HG02763 (cell line): ENCODE measurements around the gene TMEM178B.

Experiments used
- ATAC-seq: cut with Tn5 transposase; IDR thresholded peaks from one replicate; pipeline ENCODE4 v1.9.1; 2021; ENCODE audit warnings: mild to moderate bottlenecking, moderate library complexity; ENCODE audit not compliant: unreplicated experiment

The TMEM178B gene

DNA sequence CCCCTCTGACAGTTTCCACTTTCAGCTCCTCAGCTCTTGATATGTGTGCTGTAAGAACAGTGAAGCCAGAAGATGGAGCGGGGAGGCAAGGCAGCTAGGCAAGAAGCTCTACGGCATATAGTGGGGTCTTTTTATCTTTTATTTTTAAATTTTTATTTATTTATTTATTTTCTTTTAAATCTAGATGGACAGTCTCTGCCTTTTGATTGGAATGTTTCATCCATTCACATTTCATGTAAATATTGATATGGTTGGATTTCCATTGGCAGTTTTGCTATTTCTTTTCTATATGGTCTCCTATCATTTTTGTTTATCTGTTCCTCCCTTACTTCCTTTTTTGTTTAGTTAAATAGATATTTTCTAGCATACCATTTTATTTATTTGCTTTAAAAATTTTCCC lies 183.7 kb downstream of the TMEM178B start:
- no peak for ATAC-seq

DNA sequence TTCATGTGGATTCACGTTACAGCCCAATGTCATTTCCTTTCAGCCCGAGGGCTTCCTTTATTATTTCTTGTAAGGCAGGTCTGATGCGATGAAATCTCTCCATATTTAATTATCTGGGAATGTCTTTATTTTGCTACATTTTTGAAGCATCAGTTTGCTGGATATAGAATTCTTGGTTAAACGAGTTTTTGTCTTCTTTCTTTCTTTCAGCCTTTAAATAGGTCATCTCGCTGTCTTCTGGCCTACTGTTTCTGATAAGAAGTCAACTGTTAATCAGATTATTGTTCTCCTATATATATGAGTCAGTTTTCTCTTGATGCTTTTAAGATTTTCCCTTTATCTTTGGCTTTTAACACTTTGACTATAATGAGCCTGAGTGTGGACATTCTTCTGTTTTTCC lies 184.7 kb downstream of the TMEM178B start:
- no peak for ATAC-seq

DNA sequence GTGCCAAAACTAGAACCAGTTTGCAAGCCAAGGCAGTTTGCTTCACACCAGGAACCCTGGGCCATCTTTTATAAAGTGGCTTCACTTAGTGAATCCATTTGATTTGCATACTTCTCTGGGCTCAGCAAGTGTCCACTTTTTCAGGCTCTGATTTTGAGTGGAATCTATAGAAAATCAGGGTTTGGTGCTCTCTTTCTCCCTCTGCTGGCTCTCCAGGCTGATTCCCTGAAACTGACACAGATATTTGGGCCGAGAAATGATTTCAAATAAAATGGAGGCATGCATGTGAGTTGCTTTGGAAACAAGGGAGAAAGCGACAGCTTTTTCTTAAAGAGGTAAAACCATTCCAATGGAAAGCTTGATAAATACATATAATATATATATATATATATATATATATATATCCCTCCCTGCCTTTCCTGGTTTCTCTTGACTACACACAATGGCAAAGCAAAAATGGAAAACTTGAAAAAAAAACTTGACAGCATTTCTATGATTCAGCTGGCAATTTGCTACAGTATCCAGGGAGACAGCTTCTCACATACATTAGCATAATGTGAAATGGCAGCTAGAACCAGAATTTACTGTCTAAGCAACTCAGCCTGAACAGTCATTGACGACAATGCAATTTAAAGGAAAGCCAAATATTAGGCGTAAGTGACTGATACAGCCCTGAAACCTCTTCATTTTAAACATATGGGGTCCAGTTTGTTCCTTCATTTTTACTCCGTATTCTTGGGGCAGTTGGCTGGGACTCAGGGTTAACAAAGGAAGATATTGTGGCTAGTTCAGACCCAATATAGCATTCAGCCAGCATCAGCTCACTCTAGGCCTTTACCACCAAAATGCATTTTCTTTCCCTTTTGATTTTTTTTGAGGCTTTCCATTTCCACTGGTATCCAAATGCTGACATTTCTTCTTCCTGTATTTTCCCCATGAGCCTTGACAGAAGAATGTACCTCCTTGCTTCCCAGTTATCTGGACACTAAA lies 188.5 kb downstream of the TMEM178B start:
- ATAC-seq, result no peak

DNA sequence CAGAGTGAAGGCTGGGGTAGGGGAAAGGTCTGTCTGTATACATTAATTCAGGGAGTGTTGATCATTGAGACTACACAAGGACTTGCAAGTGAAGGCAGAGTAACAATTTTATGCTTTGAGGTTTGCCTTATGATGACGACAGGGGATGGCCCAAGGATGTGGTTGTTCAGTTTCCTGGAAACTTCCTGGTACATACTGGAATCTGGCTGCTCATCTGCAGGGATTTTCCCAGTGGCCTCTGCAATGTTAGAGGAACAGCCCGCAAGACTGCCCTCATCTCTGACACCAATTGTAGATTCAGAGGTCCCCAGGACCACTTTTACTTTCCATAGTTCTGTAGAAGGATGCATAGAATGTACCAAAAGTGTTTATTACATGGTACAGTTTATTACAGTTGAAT lies 189.6 kb downstream of the TMEM178B start:
- no peak for ATAC-seq

DNA sequence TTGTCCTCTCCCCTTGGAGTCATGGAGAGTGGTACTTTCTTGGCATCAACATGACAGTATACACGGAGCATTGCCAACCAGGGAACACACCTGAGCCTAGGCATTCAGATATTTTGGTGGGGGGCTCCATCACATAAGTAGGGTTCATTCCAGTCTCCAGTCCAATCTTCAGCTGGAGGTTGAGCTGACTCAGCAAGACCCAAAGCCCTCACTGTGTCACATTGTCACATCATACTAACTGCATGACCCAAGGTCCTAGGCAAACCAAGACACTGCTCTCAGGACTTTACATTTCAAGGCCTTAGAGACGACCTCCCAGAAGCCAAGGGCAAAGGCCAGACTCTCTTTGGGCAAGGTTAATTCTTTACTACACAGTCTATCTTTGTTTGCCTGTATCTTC lies 190.1 kb downstream of the TMEM178B start:
- ATAC-seq, result no peak

DNA sequence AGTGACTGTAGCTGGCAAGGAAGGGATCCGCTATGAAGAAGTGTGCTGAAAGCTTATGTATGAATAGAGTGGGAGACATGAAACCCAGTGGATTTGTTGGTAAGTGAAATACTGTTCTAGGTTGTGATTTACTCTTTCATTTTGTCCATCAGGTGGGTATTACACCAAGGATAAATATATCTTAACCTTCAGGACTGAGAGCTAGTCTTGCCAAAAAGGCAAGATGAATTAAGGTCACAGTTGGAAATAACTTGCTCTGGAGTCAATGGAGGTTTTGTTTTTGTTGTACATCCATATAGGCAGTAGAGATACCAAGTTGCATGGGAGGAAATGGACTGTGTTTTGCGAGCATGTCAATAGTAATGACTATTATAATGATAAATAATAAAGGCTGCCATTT lies 190.6 kb downstream of the TMEM178B start:
- no peak for ATAC-seq

DNA sequence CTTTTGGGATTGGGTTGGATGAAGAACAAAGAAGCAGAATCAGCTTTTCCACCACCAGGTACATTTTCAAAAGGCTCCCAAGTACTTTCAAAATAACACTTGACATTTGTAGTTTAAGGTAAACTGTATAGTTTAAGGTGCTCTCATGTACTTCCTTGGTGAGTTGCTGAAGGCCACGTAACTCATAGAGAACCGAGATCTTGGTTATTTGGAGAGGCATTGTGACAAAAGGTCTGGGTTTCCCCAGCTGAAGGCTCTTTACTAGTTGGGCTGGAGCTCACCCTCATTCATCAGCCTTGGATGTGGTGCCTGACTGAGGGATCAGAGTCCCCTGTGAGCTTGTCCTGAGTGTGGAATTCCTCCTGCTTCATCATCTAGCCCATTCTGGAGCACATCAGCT lies 191.8 kb downstream of the TMEM178B start:
- ATAC-seq, result no peak

DNA sequence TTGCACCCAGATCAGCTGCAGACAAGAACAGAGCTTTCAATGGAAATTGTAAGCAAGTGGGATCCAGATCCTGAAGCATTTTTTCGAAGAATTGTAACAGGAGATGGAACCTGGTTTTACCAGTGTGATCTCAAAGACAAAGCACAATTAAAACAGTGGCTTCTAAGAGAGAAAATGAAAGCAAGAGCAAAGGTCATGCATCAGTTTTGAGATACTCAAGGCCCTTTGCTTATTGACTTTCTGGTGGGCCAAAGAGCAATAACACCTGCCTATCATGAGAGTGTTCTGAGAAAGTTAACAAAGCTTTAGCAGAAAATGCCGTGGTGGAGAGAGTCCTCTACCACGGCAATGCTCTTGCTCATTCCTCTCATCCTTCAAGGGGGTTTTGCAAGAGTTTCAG lies 194.8 kb downstream of the TMEM178B start:
- no peak for ATAC-seq

DNA sequence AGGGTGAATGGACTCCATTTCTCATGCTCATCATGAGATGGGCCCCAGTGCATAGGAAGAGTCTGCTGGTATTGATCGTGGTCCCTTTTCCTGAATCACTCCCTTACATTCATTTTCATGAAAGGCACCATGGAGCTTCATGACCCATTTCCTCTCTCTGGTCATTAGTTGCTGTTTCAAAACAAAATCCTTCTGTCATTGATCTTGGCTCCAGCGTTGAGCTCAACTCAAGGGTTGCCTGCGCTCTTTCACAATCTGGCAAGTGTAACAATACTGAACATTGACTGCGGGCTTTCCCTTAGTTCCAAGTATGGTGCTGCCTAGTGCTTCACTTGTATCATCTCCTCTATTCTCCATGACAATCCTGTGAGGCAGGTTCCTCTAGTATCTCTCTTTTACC lies 197.6 kb downstream of the TMEM178B start:
- no peak for ATAC-seq

DNA sequence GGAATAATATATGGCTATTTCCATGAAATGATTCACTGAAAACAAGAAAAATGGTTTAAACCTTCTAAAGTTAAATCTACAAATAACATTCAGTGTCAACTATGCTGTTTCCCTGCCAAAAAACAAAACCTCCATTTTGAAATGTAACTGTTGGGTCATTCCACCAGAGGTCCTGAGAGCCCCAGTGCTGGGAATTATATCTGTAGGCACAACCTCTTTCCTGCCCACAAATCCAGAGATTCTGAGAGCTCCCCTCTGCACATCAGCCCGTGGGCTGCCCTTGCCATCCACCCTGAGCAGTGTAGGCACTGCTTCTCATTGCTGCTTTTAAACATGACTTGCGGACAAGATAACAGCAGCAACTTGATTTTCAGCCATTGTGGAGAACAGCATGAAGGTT lies 198.6 kb downstream of the TMEM178B start:
- no peak for ATAC-seq

DNA sequence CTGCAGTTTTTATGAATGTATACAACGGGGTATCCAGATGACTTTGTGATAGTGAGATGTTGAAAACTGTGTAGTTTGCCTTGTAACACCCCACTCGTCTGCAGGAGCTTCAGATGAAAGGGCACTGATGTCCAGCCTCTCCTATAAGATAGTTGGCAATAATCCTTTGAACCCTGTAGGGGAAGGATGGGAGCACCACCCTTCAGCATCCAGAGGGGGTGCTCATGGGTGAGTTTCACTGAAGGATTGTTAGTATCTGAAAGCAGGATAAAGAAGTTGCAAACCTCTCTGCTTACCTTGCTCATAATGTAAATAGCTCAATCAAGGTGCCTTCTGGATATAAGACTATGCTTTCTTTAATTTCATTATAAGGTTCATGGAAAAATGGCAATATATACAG lies 201.5 kb downstream of the TMEM178B start:
- ATAC-seq, result no peak

DNA sequence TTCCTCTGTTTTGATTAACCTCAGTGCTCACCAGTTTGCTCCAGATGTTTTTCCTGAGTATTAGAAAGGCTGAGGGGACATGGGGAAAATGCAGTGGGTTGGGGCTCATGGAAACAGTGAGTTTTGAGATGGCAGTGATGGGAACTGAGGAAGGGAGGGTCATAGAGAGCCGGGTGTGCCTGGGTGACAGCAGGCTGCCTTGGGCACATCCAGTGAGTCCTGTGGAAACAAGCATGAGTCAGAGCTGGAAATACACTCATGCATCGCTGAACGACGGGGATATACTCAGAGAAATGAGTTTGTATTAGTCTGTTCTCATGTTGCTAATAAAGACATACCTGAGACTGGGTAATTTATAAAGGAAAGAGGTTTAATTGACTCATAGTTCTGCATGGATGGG lies 202.2 kb downstream of the TMEM178B start:
- no peak for ATAC-seq

DNA sequence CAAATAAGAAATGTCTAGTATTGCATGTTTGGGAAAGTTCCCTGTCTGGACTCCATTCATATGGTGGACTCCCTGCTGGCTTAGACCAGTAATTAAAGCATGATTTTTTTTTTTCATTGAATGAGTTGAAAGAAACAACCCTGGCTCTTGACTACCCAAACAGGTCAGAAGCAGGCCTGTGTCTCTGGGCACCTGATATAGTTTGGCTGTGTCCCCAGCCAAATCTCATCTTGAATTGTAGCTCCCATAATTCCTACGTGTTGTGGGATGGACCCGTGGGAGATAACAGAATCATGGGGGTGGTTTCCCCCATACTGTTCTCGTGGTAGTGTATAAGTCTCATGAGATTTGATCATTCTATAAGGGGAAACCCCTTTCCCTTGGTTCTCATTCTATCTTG lies 206.2 kb downstream of the TMEM178B start:
- no peak for ATAC-seq

DNA sequence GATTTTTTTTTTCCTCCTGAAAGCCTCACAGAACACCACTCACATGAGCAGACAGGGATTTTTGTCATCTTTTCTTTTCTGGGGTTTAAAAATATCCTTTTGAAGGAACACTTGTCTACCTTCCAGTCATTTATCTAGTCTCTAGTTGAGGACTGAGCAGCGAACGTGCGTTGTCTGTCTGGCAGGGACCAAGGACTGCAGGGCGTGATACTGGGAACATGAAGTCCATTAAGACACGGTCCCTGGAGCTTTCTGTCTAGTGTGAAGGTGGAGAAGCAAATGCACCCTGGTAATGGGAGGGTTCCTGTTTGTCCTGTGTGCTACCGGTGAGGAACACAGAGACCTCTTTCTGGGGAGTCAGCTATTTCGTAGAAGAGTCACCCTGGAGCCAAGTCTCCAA lies 207.4 kb downstream of the TMEM178B start:
- ATAC-seq, result no peak

DNA sequence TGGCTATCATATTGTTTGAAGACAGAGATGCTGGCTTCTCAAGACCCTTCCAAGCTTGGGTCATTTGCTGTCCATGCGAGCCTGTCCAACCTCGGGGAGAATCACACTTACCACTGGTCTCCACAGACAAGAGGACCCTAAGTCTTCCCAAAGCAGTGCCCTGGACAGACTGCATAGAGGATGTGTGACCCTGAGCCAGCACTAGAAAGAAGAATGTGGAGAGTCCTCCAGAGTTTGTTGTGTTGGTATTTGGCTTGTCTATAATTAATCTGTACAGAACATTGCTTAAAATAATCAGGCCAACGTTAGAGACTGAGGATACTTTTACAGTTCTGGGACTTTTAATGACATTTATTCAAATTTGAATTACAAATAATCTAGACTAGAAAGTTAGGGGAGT lies 212.7 kb downstream of the TMEM178B start:
- ATAC-seq, result no peak

DNA sequence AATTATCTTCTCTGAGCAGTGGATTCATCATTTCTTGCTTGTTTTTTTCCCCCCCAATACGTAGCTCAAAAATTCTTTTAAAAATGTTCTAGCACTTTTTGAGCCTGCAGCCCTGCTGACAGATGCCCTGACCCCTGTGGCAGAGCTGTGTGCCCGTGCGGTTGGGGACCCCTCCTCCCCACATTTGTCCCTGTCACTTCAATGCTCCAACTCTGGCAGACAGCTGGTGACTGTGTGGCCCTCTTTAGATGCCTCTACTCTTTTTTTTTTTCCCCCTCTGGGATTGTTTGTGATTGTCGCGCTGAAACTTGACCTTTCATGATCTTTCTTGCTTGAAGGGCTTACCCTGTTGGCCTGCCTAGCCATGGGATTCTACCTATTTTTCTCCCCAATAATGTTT lies 214.1 kb downstream of the TMEM178B start:
- ATAC-seq, result no peak

DNA sequence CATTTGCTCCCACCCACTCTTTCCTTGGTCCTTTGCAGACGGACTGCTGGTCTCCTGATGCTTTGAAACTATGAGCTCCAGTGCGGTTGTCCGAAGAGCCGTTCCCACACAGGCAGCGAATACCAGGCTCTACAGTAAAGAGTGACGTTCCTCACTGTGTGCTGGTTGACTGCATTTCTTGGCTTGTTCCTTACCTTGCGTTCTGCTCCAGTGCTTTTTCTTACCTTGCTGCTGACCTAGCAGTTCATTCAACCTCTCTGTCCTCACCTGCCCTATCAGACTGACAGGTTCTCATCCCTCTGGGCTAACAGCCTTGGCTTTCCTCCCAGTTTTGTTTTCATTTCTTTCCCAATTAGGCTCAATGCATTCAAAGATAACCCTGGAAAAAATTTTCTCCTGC lies 214.8 kb downstream of the TMEM178B start:
- no peak for ATAC-seq

DNA sequence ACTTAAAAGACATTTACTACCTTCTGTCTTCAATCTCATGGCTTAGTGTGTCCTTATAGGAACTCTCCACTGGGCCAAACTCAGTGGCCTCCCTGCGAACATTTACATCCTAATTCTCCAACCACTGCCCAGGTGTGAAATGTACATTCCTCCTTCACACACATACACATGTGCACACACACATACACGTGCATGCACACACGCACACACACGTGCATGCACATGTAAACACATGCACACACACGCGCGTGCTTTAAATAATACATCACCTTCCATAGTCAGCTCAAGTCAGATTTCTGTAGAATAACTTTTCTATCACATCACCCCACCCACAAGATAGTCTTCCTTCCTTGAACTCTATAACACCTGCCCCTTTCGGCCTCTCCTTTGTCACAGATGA lies 216.5 kb downstream of the TMEM178B start:
- ATAC-seq, result no peak

DNA sequence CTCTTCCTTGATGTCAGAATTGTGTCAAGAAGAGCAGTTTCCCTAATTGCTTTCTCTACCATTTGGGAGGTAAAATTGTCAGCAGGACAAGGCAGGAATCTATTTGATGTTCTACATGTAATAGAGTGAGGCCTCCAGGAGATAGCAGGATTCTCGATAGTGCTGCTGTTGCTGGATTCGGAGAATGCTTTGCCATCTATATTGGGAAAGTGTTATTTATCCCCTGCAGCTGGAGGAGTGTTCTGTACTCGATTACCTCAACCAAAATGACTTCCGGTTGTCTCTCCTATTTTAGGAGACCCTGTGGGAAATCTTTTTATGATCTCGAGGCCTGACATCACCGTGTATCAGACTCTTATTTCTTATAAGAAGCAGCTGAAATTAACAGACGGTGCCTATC lies 217.1 kb downstream of the TMEM178B start:
- ATAC-seq, result no peak

DNA sequence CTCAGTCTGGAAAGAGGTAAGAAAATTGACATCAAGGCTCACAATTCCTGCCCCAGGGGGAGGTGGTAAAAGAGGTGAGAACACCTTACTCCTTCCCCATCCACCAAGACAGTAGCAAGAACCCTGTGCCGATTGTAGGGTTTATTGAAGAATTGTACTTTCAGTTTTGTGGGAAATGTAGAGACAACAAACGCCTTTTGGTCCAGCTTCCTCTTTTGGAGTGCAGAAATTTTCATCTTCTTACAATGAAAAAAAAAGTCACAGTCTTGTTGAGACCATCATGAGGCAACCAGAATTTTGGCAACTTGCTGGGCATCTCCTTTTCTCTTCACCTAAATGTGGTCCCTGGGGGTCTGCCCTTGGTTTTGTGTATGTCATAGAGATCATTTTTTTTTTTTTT lies 217.7 kb downstream of the TMEM178B start:
- no peak for ATAC-seq

DNA sequence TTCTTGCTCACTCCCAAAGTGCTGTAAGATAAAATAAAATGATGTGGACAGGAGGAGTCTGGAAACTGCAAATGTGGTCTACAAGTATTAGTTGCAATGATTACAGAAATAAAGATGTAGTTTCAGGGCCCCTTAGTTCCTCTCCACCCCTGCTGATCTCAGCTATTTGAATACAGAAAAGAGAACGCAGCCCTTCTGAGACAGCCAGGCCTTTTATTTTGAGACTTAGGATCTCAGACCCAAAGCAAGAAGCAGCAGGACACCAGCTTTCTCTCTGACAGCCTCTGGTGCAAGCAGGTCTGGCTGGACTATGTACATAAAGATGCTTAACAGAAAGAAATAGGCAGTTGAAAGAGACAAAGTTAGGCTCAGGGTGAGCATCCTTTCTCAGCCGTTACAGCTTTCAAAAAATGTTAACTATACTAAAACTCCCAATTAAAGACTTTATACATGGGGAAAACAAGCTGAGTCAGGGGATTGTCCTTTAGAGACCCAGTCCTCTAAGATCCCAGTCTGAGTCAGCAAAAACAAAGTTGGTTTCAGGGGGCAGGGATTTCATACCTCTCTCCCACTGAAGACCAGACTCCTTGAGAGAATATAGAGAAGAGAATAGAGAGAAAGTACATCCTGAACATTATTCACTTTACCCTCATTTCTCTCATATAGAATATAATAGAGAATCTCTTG lies 220.4 kb downstream of the TMEM178B start:
- ATAC-seq, result no peak

DNA sequence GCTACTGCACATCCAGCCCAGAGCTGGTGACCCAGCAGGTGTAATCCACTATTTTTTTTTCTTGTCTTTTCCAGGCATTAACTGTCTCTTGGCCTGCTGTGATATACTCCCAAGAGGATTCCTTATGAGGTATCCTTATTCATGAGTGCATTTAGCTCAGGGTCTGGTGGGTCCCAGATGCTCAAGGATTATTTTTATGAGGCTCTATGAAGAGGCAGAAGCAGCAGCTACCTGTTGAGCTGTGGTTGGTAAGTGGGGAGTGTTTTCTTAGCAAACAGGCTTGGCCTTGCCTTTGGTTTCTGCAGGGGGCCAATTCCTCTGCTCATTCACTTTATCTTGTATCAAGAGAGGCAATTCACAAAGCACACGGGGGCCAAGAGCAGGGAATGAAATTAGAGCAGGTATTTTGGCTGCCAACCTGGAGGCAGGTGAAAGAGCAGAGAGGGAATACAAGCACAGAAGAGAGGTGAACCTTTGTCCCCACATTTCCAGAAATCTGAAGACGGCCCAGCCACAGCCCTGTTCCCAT lies 221.6 kb downstream of the TMEM178B start:
- no peak for ATAC-seq
